GM12872 (cell line): ENCODE measurements around the gene MORC1.

ENCODE experiments used
- CTCF ChIP-seq: IDR thresholded peaks from 3 replicates; pipeline ENCODE4 v1.5.1; 2011; ENCODE audit warnings: low read depth, mild to moderate bottlenecking, low read length, moderate library complexity; ENCODE audit not compliant: insufficient read depth

Gene MORC1

GRCh38 chr3:108936924-108937689 is 180.8 kb downstream of the MORC1 start:
- TF ChIP-seq CTCF: no peak

- no peak for TF ChIP-seq CTCF
Observed at GRCh38 chr3:108931035-108931434, 186.9 kb downstream of the MORC1 start.

- TF ChIP-seq CTCF: no peak
Observed at GRCh38 chr3:108918866-108919265, 199.1 kb downstream of the MORC1 start.

- peak; percentile 91 for TF ChIP-seq CTCF
Observed at GRCh38 chr3:108914774-108915641, 202.9 kb downstream of the MORC1 start.

GRCh38 chr3:108909799-108910198 is 208.1 kb downstream of the MORC1 start:
- TF ChIP-seq CTCF: no peak
